Activated CD4-positive, alpha-beta T cell treated with anti-CD3 and anti-CD28 coated beads, Interleukin-2, Interleukin-6, amounts not matched to agents 100 ng/mL and 50 ng/mL, durations not matched to agents 16 hours and 8 hours (primary cell): Measurements from ENCODE around the gene POU4F1.

ENCODE experiments used
- DNase-seq: peaks from one replicate; pipeline ENCODE4 v3.0.0-alpha.2; 2020

The POU4F1 gene

GRCh38 chr13:78589206-78589605, 14.1 kb downstream of the POU4F1 start:
- DNase-seq = no peak

- DNase-seq = no peak
Observed at GRCh38 chr13:78587395-78587794, 16.0 kb downstream of the POU4F1 start.

GRCh38 chr13:78586706-78587105, 16.6 kb downstream of the POU4F1 start:
- no peak for DNase-seq

GRCh38 chr13:78576261-78576660, 27.1 kb downstream of the POU4F1 start:
- no peak for DNase-seq

GRCh38 chr13:78572459-78572858, 30.9 kb downstream of the POU4F1 start:
- no peak for DNase-seq

GRCh38 chr13:78569029-78569428, 34.3 kb downstream of the POU4F1 start:
- DNase-seq = no peak

- no peak for DNase-seq
Observed at GRCh38 chr13:78566631-78567030, 36.7 kb downstream of the POU4F1 start.

- no peak for DNase-seq
Observed at GRCh38 chr13:78562237-78562889, 41.0 kb downstream of the POU4F1 start.
